Activated T-cell treated with anti-CD3 and anti-CD28 coated beads, Interleukin-2, amount 50 U/mL, for 24 hours (primary cell): Measurements from ENCODE around the gene F10.
"Not testable (repeated sequence)": the region's sequence is repeated elsewhere in the genome, so short reads cannot be mapped to it uniquely, and the experiment has no call there.

Experiments used
- DNase-seq: peaks from one replicate; pipeline ENCODE4 v3.0.0-alpha.2; 2020
- H3K27ac Mint-ChIP-seq: 2 replicates; pipeline ENCODE4 v1.8.0; 2020; ENCODE audit warnings: mild to moderate bottlenecking, mixed read lengths
- H3K27me3 Mint-ChIP-seq: 2 replicates; pipeline ENCODE4 v1.8.0; 2020; ENCODE audit warnings: mixed read lengths
- H3K36me3 Mint-ChIP-seq: 2 replicates; pipeline ENCODE4 v1.8.0; 2020; ENCODE audit warnings: low read depth, mixed read lengths
- H3K4me1 Mint-ChIP-seq: 2 replicates; pipeline ENCODE4 v1.8.0; 2020; ENCODE audit warnings: low read depth, mixed read lengths
- H3K4me3 Mint-ChIP-seq: 2 replicates; pipeline ENCODE4 v1.8.0; 2020; ENCODE audit warnings: mild to moderate bottlenecking, moderate library complexity, mixed read lengths
- H3K9me3 Mint-ChIP-seq: 2 replicates; pipeline ENCODE4 v1.8.0; 2020; ENCODE audit warnings: mixed read lengths

The F10 gene

DNA sequence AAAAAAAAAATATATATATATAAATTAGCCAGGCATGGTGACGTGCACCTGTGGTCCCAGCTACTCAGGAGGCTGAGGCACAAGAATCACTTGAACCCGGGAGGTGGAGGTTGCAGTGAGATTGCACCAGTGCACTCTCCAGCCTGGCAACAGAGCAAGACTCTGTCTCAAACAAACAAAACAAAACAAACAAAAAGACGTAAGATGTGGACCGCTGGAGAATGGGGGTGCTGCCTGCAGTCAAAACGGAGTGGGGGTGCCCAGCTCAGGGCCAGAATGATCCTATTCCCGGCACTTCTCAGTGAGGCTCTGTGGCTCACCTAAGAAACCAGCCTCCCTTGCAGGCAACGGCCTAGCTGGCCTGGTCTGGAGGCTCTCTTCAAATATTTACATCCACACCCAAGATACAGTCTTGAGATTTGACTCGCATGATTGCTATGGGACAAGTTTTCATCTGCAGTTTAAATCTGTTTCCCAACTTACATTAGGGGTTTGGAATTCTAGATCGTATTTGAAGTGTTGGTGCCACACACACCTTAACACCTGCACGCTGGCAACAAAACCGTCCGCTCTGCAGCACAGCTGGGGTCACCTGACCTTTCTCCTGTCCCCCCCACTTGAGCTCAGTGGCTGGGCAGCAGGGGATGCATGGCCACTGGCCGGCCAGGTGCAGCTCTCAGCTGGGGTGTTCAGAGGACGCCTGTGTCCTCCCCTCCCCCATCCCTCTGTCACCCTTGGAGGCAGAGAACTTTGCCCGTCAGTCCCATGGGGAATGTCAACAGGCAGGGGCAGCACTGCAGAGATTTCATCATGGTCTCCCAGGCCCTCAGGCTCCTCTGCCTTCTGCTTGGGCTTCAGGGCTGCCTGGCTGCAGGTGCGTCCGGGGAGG, 17.3 kb upstream of the F10 start, which contains the start of gene F7:
Gene F7, plus strand, starts transcription at position 760 of the 889 bp plus-strand sequence. Its CDS starts 51 bp downstream, at position 811.
- H3K27me3 Mint-ChIP-seq = peaks cover 4% of the 10 kb centered on the region
- H3K4me1 Mint-ChIP-seq = no peaks in the 10 kb centered on the region
- no peak within 1 kb of the TSS for H3K27ac Mint-ChIP-seq
- no peaks in the 10 kb centered on the region for H3K9me3 Mint-ChIP-seq
- DNase-seq = no peak
- H3K36me3 Mint-ChIP-seq = no peaks in the 10 kb centered on the region
- no peak within 1 kb of the TSS for H3K4me3 Mint-ChIP-seq

DNA sequence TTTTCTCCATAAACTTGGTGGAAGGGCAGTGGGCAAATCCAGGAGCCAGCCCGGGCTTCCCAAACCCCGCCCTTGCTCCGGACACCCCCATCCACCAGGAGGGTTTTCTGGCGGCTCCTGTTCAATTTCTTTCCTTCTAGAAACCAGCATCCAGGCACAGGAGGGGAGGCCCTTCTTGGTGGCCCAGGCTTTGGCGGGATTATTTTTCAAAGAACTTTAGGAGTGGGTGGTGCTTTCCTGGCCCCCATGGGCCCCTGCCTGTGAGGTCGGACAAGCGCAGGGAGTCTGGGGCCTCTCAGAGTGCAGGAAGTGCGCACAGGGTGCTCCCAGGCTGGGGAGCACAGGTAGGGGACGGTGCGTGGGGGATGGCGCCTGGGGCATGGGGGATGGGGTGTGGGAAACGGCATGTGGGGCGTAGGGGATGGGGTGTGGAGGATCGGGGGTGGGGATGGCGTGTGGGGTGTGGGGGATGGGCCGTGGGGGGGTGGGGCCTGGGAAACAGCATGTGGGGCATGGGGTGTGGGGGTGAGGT, 16.6 kb upstream of the F10 start:
- no peaks in the 10 kb centered on the region for H3K9me3 Mint-ChIP-seq
- H3K36me3 Mint-ChIP-seq = no peaks in the 10 kb centered on the region
- DNase-seq = no peak
- H3K27me3 Mint-ChIP-seq = peaks cover 5% of the 10 kb centered on the region
- peaks cover 1% of the 10 kb centered on the region for H3K4me1 Mint-ChIP-seq
- no peak overlapping the region for H3K4me3 Mint-ChIP-seq
- no peak overlapping the region for H3K27ac Mint-ChIP-seq

DNA sequence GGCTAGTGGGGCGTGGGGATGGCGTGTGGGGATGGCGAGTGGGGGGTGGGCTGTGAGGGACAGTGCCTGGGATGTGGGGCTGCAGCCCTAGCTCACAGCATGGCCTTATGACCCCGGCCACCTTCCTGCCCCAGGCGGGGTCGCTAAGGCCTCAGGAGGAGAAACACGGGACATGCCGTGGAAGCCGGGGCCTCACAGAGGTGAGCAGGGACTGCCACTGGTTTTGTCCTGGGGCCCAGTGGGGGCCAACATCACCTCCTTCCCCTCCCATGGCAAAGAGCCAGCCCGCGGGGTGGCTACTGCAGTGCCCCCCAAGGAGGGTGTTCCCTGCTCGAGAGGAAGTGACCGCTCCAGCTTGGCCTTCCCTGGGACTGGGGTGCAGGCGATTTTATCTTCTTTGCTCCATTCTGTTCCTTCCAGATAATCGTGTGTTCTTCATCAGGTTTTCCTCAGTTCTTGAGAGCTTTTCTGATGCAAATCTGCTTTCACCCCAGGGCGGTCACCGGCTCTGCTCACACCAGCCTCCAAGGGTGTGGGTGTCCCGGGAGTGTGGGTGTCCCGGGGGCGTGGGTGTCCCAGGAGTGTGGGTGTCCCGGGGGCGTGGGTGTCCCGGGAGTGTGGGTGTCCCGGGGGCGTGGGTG, 15.8 kb upstream of the F10 start:
- Mint-ChIP-seq H3K9me3 (no peaks in the 10 kb centered on the region), H3K4me3 (peak overlapping the region; percentile 53), H3K4me1 (peaks cover 2% of the 10 kb centered on the region), H3K27ac (peak overlapping the region; percentile 88), H3K36me3 (no peaks in the 10 kb centered on the region), H3K27me3 (peaks cover 6% of the 10 kb centered on the region)
- no peak for DNase-seq

DNA sequence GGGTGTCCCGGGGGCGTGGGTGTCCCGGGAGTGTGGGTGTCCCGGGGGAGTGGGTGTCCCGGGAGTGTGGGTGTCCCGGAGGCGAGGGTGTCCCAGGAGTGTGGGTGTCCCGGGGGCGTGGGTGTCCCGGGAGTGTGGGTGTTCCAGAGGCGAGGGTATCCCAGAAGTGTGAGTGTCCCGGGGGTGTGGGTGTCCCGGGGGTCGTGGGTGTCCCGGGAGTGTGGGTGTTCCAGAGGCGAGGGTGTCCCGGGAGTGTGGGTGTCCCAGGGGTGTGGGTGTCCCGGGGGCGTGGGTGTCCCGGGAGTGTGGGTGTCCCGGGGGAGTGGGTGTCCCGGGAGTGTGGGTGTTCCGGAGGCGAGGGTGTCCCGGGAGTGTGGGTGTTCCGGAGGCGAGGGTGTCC, 14.1 kb upstream of the F10 start:
- H3K4me1 Mint-ChIP-seq, DNase-seq, H3K27ac Mint-ChIP-seq, H3K9me3 Mint-ChIP-seq, H3K4me3 Mint-ChIP-seq, H3K36me3 Mint-ChIP-seq, H3K27me3 Mint-ChIP-seq: not testable (repeated sequence)

DNA sequence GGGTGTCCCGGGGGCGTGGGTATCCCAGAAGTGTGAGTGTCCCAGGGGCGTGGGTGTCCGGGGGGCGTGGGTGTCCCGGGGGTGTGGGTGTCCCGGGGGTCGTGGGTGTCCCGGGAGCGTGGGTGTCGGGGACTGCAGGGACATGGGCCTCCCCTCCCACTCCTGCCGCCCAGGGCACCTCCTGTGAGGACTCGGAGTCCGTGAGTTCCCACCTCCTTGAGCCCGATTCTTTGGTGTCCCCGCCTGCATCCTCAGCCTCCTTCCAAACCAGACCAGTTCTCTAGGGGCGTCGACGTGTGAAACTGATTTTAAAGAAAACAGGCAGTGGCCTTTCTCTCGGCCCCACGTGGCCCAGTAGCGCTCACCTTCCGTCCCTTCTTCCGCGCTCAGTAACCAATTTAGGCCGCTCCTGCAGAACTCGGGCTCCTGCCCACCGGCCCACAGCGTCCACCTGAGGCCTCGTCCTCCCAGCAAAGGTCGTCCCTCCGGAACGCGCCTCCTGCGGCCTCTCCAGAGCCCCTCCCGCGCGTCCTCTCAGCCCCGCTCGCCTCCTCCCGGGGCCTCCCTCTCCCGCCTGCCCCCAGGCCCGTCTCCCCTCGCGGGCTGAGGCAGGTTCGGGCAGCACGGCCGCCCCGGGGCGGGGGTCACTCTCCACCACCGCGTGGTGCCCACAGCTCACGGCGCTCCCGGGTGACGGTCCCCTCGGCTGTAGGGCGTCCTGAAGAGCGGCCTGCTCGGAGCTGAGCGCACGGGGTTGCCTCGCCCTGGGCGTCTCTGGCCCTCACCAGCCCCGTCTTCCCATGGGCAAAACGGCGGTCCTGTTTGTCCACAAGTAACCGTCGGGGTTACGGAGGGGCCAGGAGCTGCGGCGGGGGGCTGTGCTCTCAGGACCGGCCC, 13.2 kb upstream of the F10 start:
- Mint-ChIP-seq H3K36me3 (no peaks in the 10 kb centered on the region), H3K27ac (peak overlapping the region; percentile 88), H3K4me1 (peaks cover 2% of the 10 kb centered on the region), H3K4me3 (peak overlapping the region; percentile 54), H3K9me3 (no peaks in the 10 kb centered on the region), H3K27me3 (peaks cover 6% of the 10 kb centered on the region)
- peak; percentile 44 for DNase-seq

DNA sequence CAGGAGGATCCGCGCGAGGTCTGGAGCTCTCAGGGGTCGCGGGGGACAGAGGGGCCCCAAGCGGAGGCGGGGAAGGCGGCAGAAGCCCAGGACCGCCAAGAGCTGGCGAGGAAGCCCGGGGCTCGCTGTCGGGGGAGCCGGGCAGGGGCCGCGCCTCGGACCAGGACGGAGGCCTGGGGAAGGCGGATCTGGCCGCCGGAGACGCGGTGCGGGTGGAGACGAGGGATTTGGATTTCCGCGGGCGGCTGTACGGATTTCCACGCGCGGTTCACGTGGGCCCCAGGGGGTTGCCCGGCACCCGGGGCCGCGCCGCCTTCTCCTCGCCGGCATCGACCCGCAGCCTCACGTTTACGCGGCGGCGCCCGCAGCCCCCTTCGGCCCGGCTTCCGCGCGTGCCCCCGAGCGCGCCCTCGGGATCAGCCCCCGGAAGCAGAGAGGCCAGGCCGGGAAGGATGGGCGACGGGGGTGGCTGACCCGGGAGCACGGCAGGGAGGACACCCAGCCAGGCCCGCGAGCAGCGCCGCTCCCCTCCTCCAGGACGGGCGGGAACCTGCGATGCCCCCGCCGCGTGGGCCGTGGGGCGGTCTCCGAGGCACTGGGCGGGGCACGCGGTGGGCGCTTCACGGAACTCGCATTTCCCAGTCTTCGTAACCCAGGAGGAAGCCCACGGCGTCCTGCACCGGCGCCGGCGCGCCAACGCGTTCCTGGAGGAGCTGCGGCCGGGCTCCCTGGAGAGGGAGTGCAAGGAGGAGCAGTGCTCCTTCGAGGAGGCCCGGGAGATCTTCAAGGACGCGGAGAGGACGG, 12.3 kb upstream of the F10 start:
- Mint-ChIP-seq H3K36me3 (no peaks in the 10 kb centered on the region), H3K27ac (no peak overlapping the region), H3K4me3 (peak overlapping the region; percentile 42), H3K9me3 (no peaks in the 10 kb centered on the region), H3K4me1 (peaks cover 2% of the 10 kb centered on the region), H3K27me3 (peaks cover 6% of the 10 kb centered on the region)
- DNase-seq = peak; percentile 68

DNA sequence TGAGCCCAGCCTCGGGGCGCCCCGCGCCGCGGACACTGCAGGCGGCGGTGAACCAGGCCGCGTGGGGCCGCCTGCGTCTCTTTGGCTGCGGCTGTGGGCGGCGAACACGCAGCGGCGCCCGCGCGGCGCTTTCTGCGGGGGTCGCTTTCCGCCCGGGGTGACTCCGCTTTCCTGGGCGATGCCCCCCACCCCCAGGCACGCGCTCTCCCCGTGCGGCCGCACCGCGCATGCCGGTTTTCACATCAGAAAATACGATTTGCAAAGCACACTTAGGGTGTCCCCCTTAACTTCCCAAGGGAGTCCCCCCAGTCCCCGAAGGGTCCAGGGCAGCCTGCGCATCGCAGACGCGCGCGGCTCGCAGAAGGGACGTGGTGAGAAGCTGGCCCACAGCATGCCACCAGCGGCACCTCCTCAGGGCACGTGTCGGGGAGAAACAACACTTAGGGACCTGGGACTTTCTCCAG, 11.7 kb upstream of the F10 start:
- DNase-seq = no peak
- Mint-ChIP-seq H3K27ac (no peak overlapping the region), H3K9me3 (no peaks in the 10 kb centered on the region), H3K36me3 (no peaks in the 10 kb centered on the region), H3K27me3 (peaks cover 6% of the 10 kb centered on the region), H3K4me3 (peak overlapping the region; percentile 42), H3K4me1 (peaks cover 2% of the 10 kb centered on the region)

DNA sequence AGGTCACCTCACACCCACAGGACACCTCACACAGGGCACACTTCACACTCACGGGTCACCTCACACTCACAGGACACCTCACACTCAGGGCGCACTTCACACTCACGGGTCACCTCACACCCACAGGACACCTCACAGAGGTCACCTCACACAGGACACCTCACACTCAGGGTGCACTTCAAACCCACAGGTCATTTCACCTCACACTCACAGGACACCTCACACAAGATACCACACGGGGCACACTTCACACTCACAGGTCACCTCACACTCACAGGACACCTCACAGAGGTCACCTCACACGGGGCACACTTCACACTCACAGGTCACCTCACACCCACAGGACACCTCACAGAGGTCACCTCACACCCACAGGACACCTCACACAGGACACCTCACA, 10.8 kb upstream of the F10 start:
- H3K4me1 Mint-ChIP-seq, H3K4me3 Mint-ChIP-seq, DNase-seq, H3K9me3 Mint-ChIP-seq, H3K27ac Mint-ChIP-seq, H3K27me3 Mint-ChIP-seq, H3K36me3 Mint-ChIP-seq: not testable (repeated sequence)

DNA sequence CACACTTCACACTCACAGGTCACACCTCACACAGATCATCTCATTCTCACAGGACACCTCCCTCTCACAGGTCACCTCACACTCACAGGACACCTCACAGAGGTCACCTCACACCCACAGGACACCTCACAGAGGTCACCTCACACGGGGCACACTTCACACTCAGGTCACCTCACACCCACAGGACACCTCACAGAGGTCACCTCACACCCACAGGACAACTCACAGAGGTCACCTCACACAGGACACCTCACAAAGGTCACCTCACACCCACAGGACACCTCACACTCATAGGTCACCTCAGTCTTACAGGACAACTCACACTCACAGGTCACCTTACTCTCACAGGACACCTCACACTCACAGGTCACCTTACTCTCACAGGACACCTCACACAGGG, 10.1 kb upstream of the F10 start:
- not testable (repeated sequence) for H3K27me3 Mint-ChIP-seq, H3K9me3 Mint-ChIP-seq, H3K4me1 Mint-ChIP-seq, H3K4me3 Mint-ChIP-seq, DNase-seq, H3K27ac Mint-ChIP-seq, H3K36me3 Mint-ChIP-seq

DNA sequence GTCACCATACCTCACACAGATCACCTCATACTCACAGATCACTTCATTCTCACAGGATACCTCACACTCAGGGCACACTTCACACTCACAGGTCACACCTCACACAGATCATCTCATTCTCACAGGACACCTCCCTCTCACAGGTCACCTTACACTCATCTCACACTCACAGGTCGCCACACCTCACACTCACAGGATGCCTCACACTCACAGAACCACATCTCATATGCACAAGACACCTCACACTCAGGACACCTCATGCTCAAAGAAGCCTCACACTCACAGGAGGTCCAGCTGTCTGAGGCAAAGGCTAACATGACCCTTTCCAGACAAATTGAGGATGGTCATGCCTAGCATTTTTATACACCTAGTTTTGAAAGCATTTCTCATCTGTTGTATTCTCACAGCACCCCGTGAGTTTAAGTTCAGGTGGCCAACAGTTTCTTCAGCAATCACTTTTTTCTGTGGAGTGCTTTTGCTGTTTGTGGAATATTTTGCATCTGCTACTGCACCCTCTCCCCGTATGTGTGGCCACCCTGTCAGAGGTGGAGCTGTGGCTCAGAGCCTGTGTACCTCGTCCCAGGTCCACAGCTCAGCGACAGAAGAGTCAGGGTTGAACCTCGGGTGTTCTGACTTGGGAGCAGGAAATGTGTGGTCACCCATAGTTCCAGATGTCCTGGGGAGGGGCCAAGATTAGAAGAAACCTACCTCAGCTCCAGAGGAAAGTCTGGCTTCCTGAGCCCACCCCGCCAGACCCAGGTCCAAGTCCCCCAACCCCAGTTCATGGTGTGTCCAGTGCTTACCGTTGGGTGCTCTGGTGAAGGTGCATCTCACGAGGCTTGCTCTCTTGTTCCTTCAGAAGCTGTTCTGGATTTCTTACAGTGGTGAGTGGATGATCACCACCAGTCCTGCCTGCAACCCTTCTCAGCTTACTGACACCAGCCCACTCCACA, 9.4 kb upstream of the F10 start:
- Mint-ChIP-seq H3K9me3 (no peaks in the 10 kb centered on the region), H3K27ac (no peak overlapping the region), H3K4me3 (no peak overlapping the region), H3K36me3 (no peaks in the 10 kb centered on the region), H3K27me3 (peaks cover 6% of the 10 kb centered on the region), H3K4me1 (peaks cover 2% of the 10 kb centered on the region)
- DNase-seq = peak; percentile 21

DNA sequence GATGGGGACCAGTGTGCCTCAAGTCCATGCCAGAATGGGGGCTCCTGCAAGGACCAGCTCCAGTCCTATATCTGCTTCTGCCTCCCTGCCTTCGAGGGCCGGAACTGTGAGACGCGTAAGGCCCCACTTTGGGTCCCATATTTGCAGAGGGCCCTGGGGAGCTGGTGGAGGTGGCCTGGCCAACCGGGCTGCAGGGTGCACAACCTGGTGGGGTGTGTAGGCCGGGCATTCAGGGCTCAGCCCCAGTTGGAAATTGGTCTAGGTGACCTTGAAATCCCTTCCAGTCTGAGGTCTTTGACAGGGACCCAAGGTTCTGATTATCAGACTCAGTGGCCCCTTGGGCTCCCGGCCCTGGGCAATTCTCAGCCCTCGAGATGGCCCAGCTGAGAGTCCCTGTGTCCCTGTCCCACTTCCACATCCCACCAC, 8.7 kb upstream of the F10 start:
- peak; percentile 22 for DNase-seq
- peaks cover 6% of the 10 kb centered on the region for H3K27me3 Mint-ChIP-seq
- no peak overlapping the region for H3K27ac Mint-ChIP-seq
- no peaks in the 10 kb centered on the region for H3K9me3 Mint-ChIP-seq
- no peak overlapping the region for H3K4me3 Mint-ChIP-seq
- peaks cover 2% of the 10 kb centered on the region for H3K4me1 Mint-ChIP-seq
- H3K36me3 Mint-ChIP-seq = no peaks in the 10 kb centered on the region

DNA sequence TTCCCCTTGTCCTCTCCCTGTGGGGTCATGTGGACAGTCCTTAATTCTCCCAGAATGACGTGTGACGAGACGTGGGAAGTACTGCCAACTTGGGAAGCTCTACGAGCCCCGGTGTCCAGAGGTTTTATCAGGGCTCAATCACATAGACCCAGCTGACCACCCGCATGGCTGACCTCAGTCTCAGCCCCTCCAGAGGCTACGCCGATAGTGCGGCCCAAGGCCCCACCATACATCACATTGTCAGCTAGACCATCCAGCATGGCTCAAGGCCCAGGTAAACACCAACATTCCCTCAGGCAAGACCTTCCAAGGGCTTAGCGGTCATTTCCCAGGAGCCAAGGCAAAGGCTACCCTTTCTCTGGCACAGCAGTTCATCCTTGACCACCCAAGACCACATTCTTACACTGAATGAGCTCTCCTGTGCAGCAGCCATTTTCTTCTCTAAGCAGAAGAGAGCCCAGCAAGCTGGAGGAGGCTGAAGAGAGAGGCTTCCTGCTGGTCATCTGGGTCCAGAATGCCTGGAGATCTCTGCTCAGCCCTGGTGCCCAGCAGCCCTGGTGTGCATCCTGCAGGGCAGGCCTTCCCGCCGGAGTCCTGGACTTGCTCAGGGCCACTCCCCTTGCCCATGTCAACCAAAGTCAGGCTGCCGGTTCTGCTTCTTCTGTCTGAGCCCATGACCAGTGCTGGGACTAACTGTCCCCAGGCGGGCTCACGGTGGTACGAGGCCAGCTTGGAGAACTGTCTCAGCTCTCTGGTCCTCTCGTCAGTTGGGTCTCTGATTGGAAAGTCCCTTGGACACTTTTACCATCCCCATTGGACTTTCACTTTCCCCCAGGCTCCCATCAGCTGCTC, 7.9 kb upstream of the F10 start:
- no peaks in the 10 kb centered on the region for H3K36me3 Mint-ChIP-seq
- no peak overlapping the region for H3K27ac Mint-ChIP-seq
- no peak overlapping the region for H3K4me3 Mint-ChIP-seq
- no peaks in the 10 kb centered on the region for H3K9me3 Mint-ChIP-seq
- H3K4me1 Mint-ChIP-seq = peaks cover 2% of the 10 kb centered on the region
- peaks cover 2% of the 10 kb centered on the region for H3K27me3 Mint-ChIP-seq
- DNase-seq = peak; percentile 27
